Epidermal melanocyte (primary cell): ENCODE data around the gene LRRK2.
"Not testable (repeated sequence)": the region's sequence is repeated elsewhere in the genome, so short reads cannot be mapped to it uniquely, and the experiment has no call there.

Experiments used
- DNase-seq: peaks from one replicate; pipeline ENCODE4 v3.0.0; 2011; ENCODE audit warnings: low spot score; ENCODE audit not compliant: insufficient read length

LRRK2 gene

DNA sequence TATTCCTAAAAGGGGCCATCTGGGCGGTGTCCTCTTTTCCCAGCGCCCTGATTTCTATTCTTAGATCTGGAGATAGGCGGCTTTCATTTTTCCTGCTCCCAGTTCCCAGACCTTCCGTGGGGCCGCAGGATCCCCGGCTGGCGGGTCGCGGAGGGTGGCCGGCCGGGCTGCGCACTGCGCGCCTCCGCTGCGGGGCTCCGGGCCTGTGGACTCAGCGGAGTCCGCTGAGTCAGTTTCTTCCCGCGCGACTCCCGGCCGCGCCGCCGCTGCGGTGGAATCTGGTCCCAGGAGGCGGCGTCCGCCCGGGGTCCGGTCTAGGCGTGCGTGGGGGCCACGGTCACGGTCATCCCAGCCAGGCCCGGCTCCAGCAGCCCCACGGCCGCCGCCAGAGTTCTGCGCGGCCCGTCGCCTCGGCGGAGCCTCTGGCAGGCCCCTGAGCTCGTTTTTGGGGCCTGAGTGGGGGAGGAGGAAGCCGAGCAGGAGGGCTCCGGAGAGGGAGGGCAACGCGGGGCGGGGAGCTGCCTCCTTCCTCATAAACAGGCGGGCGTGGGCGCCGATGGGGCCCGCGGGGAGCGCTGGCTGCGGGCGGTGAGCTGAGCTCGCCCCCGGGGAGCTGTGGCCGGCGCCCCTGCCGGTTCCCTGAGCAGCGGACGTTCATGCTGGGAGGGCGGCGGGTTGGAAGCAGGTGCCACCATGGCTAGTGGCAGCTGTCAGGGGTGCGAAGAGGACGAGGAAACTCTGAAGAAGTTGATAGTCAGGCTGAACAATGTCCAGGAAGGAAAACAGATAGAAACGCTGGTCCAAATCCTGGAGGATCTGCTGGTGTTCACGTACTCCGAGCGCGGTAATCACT, at the start of gene LRRK2:
Gene LRRK2 (plus strand): TSS at position 559 of the 853 bp plus-strand sequence. CDS start 135 bp downstream, at position 694.
- no peak for DNase-seq

DNA sequence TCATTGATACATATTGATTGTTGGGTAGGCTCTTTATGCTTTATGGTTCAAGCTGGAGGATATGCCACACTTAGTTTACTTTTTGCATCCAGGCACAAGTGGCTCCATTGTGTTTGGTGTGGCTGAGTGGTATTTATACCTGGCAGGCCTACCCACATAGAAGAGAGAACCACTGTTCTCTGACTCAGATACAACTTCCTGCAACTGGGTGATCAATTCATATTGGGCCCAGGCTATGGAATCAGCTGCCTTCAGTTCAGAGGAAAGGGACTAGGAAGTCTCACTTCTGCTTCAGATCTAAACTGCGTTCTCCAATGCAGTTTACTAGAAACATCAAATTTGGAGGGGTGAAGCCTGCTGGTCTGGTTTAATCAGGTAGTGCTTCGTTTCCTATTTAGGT, 49.8 kb upstream of the LRRK2 start:
- no peak for DNase-seq

DNA sequence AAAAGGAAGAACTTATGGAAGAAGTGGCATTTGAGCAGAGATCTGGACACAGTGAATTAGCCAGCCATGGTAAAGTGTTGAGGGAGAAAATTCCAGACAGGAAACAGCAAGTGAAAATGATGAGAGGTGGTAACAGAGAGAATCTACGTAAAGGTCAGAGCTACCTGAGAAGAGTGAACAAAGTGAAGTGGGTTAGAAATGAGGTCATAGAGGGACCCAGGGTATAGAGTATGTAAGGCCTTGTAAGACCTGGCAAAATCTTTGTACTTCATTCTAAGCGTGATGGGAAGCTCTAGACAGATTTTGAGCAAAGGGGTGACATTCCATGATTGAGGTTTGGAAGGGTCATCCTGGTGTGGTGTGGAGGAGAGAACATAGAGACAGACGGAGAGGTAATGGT, 49.3 kb upstream of the LRRK2 start:
- DNase-seq: no peak

DNA sequence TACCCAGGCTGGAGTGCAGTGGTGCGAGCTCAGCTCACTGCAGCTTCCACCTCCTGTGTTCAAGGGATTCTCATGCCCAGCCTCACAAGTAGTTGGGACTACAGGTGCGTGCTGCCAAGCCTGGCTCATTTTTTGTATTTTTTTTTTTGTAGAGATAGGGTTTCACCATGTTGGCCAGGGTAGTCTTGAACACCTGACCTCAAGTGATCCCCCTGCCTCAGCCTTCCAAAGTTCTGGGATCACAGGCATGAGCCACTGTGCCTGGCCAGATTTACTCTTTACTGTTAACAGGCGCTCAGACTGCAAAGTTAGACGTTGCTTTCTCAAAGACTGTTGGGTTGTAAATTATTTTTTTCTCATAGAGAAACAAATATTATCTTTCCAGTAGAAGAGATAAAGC, 46.1 kb upstream of the LRRK2 start:
- no peak for DNase-seq

DNA sequence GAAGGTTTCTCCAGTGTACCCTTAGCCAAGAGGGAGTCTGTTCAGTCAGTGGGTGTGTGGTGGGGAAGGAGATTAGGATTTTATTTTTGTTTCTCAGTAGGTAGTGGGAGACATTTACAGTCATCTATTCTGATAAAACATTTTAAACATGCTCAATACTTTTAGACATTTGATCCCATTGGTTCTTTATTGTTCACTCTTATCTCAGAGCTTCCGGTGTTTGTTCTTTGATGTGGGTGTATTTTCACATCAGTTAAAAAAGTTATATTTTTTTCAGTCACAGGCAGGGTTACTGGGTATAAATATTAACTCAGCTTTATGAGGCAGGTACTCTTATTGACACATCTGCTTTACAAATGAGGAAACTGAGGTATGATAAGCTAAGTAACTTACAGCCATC, 43.3 kb upstream of the LRRK2 start:
- no peak for DNase-seq

DNA sequence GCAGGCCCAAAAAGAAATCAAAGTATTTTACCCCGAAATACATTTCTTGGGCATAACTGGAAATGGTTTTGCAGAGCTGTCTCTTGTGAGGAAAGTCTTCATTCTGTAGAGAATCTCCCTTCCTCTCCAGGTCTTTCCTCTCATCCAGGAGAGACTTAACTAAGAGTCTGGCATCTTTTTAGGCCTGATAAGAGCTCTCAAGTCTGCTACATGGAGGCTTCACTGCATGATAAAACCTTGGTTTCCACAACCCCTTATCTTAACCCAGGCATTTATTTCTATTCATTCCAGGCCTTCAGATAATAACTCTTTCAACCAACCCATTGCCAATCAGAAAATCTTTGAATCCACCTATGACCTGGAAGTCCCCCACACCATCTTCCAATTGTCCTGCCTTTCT, 41.1 kb upstream of the LRRK2 start:
- DNase-seq: no peak

DNA sequence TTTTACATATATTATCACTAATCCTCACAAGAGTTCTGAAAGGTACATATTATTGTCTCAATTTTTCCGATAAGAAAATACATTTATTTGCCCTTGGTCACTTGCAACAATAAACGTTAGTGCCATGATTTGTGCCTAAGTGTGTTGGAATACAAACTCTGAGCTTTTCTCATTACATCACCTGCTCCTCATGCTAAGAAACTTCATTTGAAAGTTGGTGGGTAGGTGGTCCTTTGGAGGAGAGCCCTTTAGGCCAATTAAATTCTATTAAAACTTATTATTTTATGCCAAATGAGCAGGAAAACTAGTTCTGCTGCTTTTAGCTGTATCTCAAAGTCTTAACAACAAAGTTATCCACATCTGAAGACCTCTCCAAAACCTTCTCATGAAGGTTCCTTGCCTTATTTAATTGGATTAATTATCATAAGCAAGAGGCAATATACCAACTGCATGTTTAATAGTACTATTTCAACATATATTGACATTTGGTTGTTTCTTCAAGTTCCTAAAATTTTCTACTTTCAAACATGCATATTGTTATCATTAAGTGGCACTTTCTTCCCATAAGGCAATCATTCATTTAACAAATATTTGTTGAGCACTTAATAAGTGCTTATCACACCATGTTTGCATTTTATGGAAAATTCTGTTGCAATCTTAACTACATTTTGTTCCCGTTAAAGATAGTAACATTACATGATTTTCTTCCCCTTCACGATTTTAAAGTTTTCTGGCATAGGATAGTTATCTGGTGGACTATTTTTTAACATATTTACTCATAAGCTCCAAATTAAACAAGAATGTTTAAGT, 40.1 kb upstream of the LRRK2 start:
- DNase-seq: no peak

DNA sequence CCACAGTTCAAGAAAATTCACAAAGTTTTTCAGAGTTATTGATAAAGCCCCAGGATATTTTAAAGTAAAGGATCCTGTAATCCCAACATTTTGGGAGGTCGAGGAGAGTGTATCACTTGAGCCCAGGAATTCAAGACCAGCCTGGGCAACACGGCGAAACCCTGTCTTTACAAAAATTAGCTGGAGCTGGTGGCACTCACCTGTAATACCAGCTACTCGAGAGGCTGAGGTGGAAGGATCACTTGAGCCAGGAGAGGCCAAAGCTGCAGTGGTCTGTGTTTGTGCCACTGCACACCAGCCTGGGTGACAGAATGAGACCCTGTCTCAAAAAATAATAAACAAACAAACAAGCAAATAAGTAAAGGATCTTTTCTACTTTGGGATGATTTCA, 39.5 kb upstream of the LRRK2 start:
- DNase-seq: no peak

DNA sequence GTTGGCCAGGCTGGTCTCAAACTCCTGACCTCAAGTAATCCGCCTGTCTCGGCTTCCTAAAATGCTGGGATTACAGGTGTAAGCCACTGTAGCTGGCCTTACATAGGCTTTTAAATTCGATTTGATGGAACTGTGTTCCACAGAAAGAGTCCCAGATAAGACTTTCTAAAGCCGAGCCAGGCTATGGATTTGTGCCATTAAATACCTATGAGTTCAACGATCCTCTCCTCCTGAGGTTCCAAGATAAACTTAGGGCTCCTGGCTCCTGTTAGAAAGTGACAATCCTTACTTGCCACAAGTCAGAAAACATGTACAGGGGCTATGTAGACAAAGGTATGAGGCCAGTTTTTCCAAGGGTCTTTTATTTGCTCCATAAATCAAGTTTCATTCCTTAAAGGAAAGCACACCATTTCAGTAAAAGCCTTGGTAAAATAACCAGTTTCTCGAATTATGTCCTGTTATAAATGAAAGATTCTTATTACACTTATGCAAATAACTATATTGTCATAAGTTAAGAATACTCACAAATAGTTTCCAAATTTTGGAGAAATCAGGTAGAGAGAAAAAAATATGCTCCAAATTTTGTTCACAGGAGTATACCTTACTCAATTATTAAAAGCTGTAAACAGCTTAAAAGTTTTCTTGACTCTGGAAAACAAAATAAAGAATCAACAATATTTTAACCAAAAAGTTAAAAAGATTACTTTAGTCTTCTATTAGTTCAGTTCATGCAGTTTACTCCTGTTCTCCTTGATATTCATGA, 36.1 kb upstream of the LRRK2 start:
- DNase-seq: no peak

DNA sequence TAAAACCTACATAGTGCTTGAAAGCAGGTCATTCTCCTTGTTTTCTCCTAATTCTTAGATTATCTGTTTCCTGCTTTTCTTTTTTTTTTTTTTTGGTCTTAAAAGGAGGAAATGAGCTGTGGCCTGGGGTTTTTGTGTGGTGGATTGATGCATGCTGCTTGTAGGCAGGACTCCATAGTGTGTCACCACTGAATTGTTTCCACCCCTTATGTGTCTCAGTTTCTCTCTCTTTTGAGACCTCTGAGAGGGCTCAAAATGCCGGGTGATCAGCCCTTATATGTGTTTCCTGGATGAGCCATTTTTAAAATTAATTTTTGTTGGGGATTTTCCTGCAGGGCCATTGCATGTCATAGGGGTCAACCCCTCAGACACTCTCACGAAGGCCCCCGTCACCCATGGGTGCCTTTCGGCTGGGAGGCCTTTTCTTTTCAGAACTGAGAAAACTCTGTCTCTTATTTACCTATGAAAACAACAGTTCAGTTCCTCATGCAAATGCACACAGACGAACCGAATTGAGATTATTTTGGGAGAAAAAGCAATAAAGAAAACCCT, 32.0 kb upstream of the LRRK2 start:
- no peak for DNase-seq

DNA sequence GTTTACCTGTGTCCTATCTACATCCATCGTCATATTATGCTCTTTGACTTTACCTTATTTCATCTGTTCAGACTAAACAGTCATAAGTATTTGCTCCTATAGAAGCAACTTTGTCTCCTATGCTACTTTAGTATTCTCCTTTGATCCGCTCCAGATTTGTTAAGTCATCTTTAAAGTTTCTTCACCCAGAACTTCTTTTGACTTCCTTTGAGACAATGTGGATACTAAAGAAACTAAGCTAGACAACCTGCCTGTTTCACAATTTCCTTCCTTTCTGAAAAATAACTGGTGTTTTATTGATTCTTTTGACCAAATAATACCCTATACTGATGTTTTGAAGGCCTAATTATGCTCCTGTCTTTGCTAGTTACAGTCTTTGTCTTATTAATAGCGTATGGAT, 30.0 kb upstream of the LRRK2 start:
- DNase-seq: no peak

DNA sequence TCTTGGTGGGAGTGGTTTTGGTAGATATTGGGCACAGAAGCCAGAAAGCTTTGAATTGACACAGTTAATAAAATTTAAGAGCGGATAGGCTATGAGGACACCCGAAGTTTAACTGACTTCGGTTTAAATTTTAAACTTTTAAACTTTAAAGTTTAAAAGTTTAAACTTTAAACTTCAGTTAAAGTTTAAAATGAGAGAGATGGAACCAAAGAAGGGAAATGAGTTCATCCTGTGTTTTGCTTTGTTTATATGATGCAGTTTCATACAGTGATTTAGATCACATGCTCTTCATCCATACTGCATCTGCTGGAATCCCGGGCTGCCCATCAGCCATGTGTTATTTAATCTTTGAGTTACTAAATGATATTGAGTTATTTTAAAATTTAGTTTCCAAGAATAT, 27.2 kb upstream of the LRRK2 start:
- DNase-seq: no peak

DNA sequence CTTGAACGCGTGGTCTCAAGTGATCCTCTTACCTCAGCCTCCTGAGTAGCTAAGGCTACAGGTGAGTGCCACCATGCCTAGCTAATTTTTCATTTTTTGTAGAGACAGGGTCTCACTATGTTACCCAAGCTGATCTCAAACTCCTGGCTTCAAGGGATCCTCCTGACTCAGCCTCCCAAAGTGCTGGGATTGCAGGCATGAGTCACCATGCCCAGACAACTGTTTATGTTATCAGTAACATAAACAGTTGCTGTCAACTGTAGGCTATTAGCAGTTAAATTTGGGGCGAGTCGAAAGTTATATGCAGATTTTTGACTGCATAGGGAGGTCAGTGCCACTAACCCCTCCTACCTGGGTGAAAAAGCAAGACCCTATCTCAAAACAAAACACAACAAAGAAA, 26.2 kb upstream of the LRRK2 start:
- no peak for DNase-seq

DNA sequence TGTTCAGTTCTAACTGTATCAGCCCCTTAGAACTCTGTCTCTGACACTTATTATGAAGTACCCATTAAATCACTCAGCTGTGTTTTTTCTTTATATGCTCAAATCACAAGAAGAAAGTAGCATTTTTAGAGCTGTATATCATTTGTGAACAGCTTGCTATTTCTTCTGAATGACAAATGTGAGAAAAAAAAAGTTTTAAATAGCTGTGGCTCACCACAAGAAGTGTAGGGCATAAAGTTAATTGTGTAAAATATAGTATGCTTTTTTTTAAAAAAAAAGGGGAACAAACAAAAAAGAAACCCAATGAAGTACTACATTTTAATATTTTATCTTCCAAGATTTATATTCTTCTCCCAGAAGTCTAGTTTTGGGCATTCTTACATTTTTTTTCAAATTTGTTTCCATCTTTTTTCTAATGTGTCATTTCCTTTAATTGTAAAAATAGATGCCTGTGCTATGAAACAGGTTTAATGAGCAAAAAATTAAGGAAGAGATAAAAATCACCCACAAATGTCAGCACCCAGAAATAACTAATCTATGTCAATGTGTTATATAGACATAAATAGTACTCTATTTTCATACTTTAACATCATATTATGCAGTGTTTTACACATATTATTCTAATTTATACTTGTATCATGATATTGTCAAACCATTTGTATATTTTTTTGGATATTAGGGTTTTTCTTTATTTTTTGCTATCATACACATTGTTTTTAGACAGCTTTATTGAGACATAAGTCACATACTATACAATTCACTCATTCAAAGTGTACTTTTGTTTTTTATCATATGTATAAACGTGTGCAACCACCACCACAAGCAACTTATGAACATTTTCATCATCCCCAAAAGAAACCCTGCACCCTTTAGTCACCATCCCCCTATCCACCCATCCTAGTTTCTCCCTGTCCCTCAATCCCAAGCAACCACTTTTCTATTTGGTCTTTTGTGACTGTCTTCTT, 22.4 kb upstream of the LRRK2 start:
- DNase-seq: no peak

DNA sequence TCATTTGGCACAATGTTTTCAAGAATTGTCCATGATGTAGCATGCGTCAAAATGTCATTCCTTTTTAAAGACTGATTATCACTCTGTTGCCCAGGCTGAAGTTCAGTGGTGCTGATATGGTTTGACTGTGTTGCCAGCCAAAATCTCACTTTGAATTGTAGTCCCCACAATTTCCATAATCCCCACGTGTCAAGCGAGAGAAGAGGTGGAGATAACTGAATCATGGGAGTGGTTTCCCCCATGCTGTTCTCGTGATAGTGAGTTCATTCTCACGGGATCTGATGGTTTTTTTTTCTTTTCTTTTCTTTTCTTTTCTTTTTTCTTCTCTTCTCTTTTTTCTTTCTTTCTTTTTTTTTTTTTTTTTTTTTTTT, 21.8 kb upstream of the LRRK2 start:
- no peak for DNase-seq

DNA sequence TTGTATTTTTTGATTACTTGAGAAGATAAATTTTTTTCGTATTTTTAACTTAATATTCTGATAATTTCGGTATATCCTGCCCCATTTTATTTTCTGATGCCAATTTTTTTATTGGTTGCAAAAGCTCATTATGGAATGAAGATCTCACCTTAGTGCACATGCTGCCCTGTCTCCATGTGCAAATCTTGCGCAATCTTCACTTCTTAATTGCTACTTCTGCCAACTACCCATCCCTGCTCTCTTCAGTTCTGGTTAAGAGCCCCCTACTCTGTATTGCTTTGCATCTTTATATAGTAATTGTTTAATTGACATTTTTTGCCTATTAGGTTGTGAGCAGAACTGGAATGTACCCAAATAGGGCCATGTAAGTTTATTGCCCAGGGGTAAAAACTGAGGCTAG, 20.5 kb upstream of the LRRK2 start:
- DNase-seq: no peak

DNA sequence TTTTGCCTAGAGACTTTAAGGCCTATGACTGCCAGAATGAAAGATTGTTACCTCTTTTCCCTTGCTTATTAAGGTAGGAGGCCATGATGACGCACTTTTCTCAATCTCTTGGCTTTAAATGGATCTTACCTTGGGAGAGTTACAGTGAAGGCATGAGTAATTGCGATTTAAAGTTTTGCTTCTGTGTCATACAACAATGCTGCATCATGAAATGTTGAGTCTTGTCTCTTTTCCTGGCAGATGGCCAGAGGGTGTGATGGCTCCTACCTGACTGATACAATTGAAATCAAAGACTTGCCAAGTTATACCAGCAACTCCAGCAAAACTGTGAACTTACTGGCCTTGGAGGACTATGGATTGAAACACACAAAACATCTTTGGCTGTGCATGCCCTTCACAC, 17.2 kb upstream of the LRRK2 start:
- DNase-seq: no peak

DNA sequence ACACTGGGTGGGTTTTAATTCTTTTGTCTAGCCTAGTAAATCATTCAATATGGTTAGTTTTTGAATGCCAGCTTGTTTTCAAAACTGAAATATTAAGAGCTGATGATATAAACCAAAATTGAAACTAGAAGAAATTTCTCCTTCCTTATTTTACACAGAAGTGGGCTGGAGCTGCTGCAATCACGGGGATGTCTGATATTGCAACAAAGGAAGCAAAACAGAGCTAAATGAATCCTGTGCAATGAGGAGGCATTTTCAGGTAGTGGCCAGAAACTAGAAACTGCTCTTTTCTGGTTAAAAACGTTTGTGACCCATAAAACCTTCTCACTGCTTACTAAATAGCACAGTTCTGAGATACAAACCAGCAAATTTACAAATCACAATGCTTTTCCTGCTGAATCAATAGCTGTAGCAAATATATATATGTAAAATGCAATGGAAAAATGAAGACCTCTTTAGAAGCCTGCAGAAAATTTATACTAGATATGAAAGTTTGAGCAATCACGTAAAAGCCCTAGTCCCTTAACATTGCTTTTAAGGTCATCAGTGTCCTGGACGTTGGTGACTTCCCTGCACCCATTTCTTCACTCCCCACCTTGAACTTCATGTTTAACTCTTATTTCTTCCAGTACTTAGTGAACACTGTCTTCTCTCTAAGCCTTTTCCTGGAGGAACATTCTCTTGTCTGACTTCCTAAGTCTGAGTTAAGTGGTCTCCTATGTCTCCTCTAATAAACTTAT, 15.9 kb upstream of the LRRK2 start:
- DNase-seq: no peak

DNA sequence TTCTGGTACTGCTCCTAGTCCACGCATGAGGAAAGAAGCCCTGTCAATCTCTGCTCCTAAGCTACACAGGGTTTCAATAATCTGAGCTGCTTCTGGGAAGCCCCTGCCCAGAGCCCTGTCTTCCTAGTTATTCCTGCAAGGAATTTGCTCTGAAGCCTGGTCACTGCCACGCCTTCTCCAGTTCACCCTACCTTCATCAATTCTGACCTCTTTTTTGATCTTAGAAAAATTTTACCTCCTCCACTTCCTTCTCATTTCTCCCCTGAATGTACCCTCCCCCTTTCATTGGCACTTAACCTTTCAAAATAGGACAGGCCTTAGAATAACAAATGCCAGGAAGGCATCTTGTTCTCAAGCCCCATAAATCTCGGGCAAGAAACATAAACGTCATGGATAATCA, 14.9 kb upstream of the LRRK2 start:
- no peak for DNase-seq

DNA sequence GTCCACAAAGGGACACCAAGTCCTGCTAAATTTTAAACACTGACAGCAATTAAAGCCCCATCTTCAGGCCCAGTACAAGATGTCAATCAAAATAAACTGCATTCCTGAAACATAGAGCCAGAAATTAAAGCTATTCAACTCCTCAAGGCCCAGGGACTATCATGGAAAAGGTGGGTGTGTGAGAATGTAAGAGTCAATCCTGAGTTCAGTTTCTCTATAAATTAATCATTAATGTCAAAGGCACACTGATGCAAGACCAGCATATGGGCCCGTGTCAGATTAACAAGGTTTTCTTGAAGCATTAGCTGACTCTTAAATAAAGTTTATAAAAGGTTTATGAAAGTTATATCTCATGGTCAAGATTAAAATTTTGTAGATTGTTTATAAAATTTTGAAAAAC, 13.6 kb upstream of the LRRK2 start:
- not testable (repeated sequence) for DNase-seq
